ENCODE data around the gene LCE4A. TPM values are rescaled to one million over a fixed set of nuclear protein-coding genes. Genes with fewer than 3 reads are reported as not detected.

Gene LCE4A
- total and polyA plus RNA-seq, 2 donors, result not detected

GRCh38 chr1:152757747-152758146 is 49.8 kb downstream of the LCE4A start, which contains the start of gene KPRP:
KPRP (plus strand) TSS chr1:152758025; CDS start chr1:152759589, 1,564 bp downstream.
- 82% methylated on average over 6 of the region's 6 CpGs for WGBS
- no peak within 1 kb of the TSS for H3K27ac ChIP-seq (ENCODE audit: low read depth in 1 of 2, low read length in 1 of 2)
- DNase-seq (ENCODE audit: low read depth in 6 of 9, low spot score in 9 of 9), result no peak

DNA sequence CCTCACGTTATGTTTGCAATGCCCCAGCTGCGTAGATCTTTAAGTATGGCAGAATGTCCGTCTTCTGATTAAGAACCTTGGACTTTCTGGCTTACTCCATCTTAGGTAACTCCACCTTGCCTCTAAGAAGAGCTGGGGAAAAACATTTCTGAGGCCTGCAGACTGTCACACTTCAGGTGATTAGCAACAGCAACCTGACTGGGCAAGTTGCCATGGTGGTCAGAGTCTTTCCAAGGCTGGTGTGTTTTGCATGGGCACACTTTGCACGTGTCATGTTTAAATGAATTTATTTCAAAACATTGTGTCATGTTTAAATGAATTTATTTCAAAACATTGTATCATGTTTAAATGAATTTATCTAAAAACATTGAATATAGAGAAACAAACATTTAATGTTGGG is 50.7 kb downstream of the LCE4A start:
- 91% methylated on average over 4 of the region's 4 CpGs for WGBS
- Histone ChIP-seq H3K27me3 (ENCODE audit: control insufficient read depth in 2 of 2, insufficient read depth in 1 of 2, low read length in 1 of 2) (no peaks in the 10 kb centered on the region), H3K27ac (ENCODE audit: low read depth in 1 of 2, low read length in 1 of 2) (no peak overlapping the region), H3K36me3 (ENCODE audit: control insufficient read depth in 2 of 2, insufficient read depth in 2 of 2, low read length in 1 of 2) (no peaks in the 10 kb centered on the region), H3K4me3 (ENCODE audit: low read length in 2 of 2) (no peak overlapping the region), H3K9me3 (ENCODE audit: control insufficient read depth in 2 of 2, insufficient read depth in 1 of 2, low read length in 1 of 2) (no peaks in the 10 kb centered on the region), H3K4me1 (ENCODE audit: control insufficient read depth in 2 of 2, insufficient read depth in 2 of 2, low read length in 2 of 2) (no peaks in the 10 kb centered on the region)
- DNase-seq (ENCODE audit: low read depth in 6 of 9, low spot score in 9 of 9), result no peak

More at GRCh38 chr1:152757747-152758146, 49.8 kb downstream of the LCE4A start, which contains the start of gene KPRP:
- Histone ChIP-seq H3K4me3 (ENCODE audit: low read length in 2 of 2) (no peak within 1 kb of the TSS), H3K27me3 (ENCODE audit: control insufficient read depth in 2 of 2, insufficient read depth in 1 of 2, low read length in 1 of 2) (no peaks in the 10 kb centered on the region), H3K9me3 (ENCODE audit: control insufficient read depth in 2 of 2, insufficient read depth in 1 of 2, low read length in 1 of 2) (no peaks in the 10 kb centered on the region), H3K36me3 (ENCODE audit: control insufficient read depth in 2 of 2, insufficient read depth in 2 of 2, low read length in 1 of 2) (no peaks in the 10 kb centered on the region), H3K4me1 (ENCODE audit: control insufficient read depth in 2 of 2, insufficient read depth in 2 of 2, low read length in 2 of 2) (no peaks in the 10 kb centered on the region)

Other genes with a start within 250 kb of the LCE4A start
- not detected for gene LCE5A, start 197.4 kb upstream of the LCE4A start, total RNA-seq
- gene LCE5A, start 197.4 kb upstream of the LCE4A start, polyA plus RNA-seq, result 0.43 TPM
- gene CRCT1, start 193.7 kb upstream of the LCE4A start, total RNA-seq, result not detected
- gene CRCT1, start 193.7 kb upstream of the LCE4A start, polyA plus RNA-seq, result 3.5 TPM
- gene LCE3E, start 141.4 kb upstream of the LCE4A start, total RNA-seq, result not detected
- gene LCE3E, start 141.4 kb upstream of the LCE4A start, polyA plus RNA-seq, result 6.2 TPM
- gene LCE3D, start 127.6 kb upstream of the LCE4A start, total RNA-seq, result not detected
- gene LCE3D, start 127.6 kb upstream of the LCE4A start, polyA plus RNA-seq, result 15.7 TPM
- gene LCE3C, start 107.9 kb upstream of the LCE4A start, total RNA-seq, result not detected
- 0.66 TPM for gene LCE3C, start 107.9 kb upstream of the LCE4A start, polyA plus RNA-seq
- gene LCE3B, start 94.3 kb upstream of the LCE4A start, total RNA-seq, result not detected
- gene LCE3B, start 94.3 kb upstream of the LCE4A start, polyA plus RNA-seq, result not detected
- not detected for gene LCE3A, start 85.1 kb upstream of the LCE4A start, total RNA-seq
- not detected for gene LCE3A, start 85.1 kb upstream of the LCE4A start, polyA plus RNA-seq
- not detected for gene LCE2D, start 44.8 kb upstream of the LCE4A start, total RNA-seq
- gene LCE2D, start 44.8 kb upstream of the LCE4A start, polyA plus RNA-seq, result 1.3 TPM
- not detected for gene LCE2C, start 32.9 kb upstream of the LCE4A start, total RNA-seq
- 1.7 TPM for gene LCE2C, start 32.9 kb upstream of the LCE4A start, polyA plus RNA-seq
- gene LCE2B, start 22.0 kb upstream of the LCE4A start, total RNA-seq, result 0.09 TPM
- 1.5 TPM for gene LCE2B, start 22.0 kb upstream of the LCE4A start, polyA plus RNA-seq
- not detected for gene LCE2A, start 9.8 kb upstream of the LCE4A start, total RNA-seq
- gene LCE2A, start 9.8 kb upstream of the LCE4A start, polyA plus RNA-seq, result 1.3 TPM
- not detected for gene KPRP, start 49.9 kb downstream of the LCE4A start, total RNA-seq
- 0.21 TPM for gene KPRP, start 49.9 kb downstream of the LCE4A start, polyA plus RNA-seq
- gene LCE1F, start 67.0 kb downstream of the LCE4A start, total RNA-seq, result not detected
- 0.46 TPM for gene LCE1F, start 67.0 kb downstream of the LCE4A start, polyA plus RNA-seq
- gene LCE1E, start 78.1 kb downstream of the LCE4A start, total RNA-seq, result not detected
- 0.30 TPM for gene LCE1E, start 78.1 kb downstream of the LCE4A start, polyA plus RNA-seq
- gene LCE1D, start 88.6 kb downstream of the LCE4A start, total RNA-seq, result not detected
- gene LCE1D, start 88.6 kb downstream of the LCE4A start, polyA plus RNA-seq, result 0.27 TPM
- 0.14 TPM for gene LCE1C, start 98.5 kb downstream of the LCE4A start, total RNA-seq
- gene LCE1C, start 98.5 kb downstream of the LCE4A start, polyA plus RNA-seq, result 3.0 TPM
- gene LCE1B, start 103.8 kb downstream of the LCE4A start, total RNA-seq, result not detected
- 0.68 TPM for gene LCE1B, start 103.8 kb downstream of the LCE4A start, polyA plus RNA-seq
- gene LCE1A, start 119.3 kb downstream of the LCE4A start, total RNA-seq, result not detected
- 1.0 TPM for gene LCE1A, start 119.3 kb downstream of the LCE4A start, polyA plus RNA-seq
- gene LCE6A, start 134.7 kb downstream of the LCE4A start, total RNA-seq, result not detected
- gene LCE6A, start 134.7 kb downstream of the LCE4A start, polyA plus RNA-seq, result 1.1 TPM
- gene LCE7A, start 151.8 kb downstream of the LCE4A start, total RNA-seq, result not detected
- 0.32 TPM for gene LCE7A, start 151.8 kb downstream of the LCE4A start, polyA plus RNA-seq
- gene SMCP, start 170.2 kb downstream of the LCE4A start, total RNA-seq, result not detected
- 0.30 TPM for gene SMCP, start 170.2 kb downstream of the LCE4A start, polyA plus RNA-seq
- 0.57 TPM for gene IVL, start 200.4 kb downstream of the LCE4A start, total RNA-seq
- gene IVL, start 200.4 kb downstream of the LCE4A start, polyA plus RNA-seq, result 16.6 TPM
- not detected for gene SPRR5, start 239.0 kb downstream of the LCE4A start, total RNA-seq
- gene SPRR5, start 239.0 kb downstream of the LCE4A start, polyA plus RNA-seq, result 0.37 TPM